LNCaP clone FGC (cell line): Measurements from ENCODE around the gene GTPBP1.

Experiments
- DNase-seq: peaks from one replicate; pipeline ENCODE4 v3.0.0-alpha.2; 2011; ENCODE audit warnings: low read depth
- H3K4me3 ChIP-seq: 2 replicates; pipeline ENCODE4 v1.5.1; 2011; ENCODE audit warnings: mild to moderate bottlenecking, low read depth, low read length, control low read depth
- TF ChIP-seq, protein P1 (sequence below): IDR thresholded peaks from 2 replicates; pipeline ENCODE4 v1.5.1; 2012; ENCODE audit warnings: mild to moderate bottlenecking; ENCODE audit not compliant: control insufficient read depth, insufficient read depth; ENCODE audit errors: extremely low read depth

GTPBP1 gene

DNA sequence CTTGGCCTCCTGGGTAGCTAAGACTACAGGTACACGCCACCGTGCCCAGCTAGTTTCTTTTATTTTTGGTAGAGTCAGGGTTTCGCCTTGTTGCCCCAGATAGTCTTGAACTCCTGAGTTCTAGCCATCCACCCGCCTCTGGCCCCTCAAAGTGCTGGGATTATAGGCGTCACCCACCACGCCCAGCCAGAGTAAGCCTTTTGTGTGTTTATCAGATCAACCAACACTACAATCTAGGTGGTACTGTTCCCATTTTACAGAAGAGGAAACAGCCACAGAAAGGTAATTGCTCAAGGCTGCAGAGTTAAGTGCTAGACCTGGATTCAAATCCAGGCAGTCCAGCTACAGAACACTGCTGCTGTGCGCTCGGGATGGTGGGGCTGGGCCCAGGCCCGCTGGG, 20.8 kb upstream of the GTPBP1 start:
- DNase-seq: no peak
- TF ChIP-seq, protein P1, sequence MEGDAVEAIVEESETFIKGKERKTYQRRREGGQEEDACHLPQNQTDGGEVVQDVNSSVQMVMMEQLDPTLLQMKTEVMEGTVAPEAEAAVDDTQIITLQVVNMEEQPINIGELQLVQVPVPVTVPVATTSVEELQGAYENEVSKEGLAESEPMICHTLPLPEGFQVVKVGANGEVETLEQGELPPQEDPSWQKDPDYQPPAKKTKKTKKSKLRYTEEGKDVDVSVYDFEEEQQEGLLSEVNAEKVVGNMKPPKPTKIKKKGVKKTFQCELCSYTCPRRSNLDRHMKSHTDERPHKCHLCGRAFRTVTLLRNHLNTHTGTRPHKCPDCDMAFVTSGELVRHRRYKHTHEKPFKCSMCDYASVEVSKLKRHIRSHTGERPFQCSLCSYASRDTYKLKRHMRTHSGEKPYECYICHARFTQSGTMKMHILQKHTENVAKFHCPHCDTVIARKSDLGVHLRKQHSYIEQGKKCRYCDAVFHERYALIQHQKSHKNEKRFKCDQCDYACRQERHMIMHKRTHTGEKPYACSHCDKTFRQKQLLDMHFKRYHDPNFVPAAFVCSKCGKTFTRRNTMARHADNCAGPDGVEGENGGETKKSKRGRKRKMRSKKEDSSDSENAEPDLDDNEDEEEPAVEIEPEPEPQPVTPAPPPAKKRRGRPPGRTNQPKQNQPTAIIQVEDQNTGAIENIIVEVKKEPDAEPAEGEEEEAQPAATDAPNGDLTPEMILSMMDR: no peak
- no peak overlapping the region for H3K4me3 ChIP-seq

- DNase-seq: no peak
- no peak overlapping the region for H3K4me3 ChIP-seq
- TF ChIP-seq, protein P1: no peak
These were observed 20.0 kb upstream of the GTPBP1 start for GRCh38 chr22:38685761-38686160.

GRCh38 chr22:38689651-38690050, 16.1 kb upstream of the GTPBP1 start:
- TF ChIP-seq, protein P1: no peak
- no peak overlapping the region for H3K4me3 ChIP-seq
- no peak for DNase-seq

GRCh38 chr22:38694049-38694448, 11.7 kb upstream of the GTPBP1 start:
- no peak for DNase-seq
- H3K4me3 ChIP-seq: no peak overlapping the region
- TF ChIP-seq, protein P1: no peak

- DNase-seq: no peak
- no peak overlapping the region for H3K4me3 ChIP-seq
- TF ChIP-seq, protein P1: no peak
These were observed 10.8 kb upstream of the GTPBP1 start for GRCh38 chr22:38694940-38695339.

DNA sequence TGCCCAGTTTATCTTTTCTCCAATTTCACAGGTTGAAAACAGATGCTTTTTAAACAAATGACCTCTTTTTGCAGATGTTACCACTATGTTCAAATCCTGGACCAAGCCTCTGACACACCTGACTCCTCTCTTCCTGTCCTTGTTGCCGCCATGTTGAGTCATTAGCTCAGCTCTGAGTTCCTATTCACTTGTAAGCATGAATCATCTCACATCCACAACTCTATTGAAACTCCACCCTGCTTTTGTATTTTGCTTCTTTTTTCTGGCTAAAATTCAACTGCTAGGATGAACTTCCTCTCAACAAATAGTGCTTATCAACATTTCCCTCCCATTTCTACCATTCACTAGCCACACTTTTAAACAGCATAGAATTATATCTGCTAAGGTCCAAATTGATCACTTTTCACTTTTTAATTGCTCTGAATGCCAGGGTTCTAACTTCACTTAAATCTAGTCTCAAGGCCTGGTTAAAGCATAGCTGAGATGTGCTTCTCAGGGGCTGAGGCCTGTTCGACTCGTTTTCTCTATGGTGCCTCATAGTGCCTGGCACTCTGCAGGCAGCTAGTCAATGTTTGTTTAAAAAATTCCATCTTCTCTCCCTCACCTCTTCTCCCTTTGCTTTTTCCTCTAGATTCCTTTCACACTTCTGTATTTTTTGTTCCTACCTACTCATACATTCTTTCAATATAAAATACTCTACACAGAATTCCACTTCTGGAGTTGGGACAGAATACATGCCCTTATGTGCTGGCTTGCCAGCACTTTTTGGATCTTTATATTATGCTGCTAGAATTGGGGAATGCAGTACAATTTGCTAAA, 8.9 kb upstream of the GTPBP1 start:
- TF ChIP-seq, protein P1: no peak
- DNase-seq: no peak
- H3K4me3 ChIP-seq: no peak overlapping the region
